ENCODE data around the gene FZR1. TPM values are rescaled to one million over a fixed set of nuclear protein-coding genes. Genes with fewer than 3 reads are reported as not detected.

Gene FZR1
- total RNA-seq, 2 donors from 2014 or later, result 39.7 to 47.2 TPM

Other genes starting within 250 kb of the FZR1 start
- gene NFIC, start 139.7 kb upstream of the FZR1 start, total RNA-seq, result 10 to 100 TPM; 52.4 to 57.8 TPM
- 10 to 100 TPM; 42.0 to 45.8 TPM for gene SMIM24, start 25.8 kb upstream of the FZR1 start, total RNA-seq
- gene SMIM44, start 22.9 kb upstream of the FZR1 start, total RNA-seq, result 1 to 10 TPM; 6.0 to 6.1 TPM
- gene DOHH, start 5.6 kb upstream of the FZR1 start, total RNA-seq, result 10 to 100 TPM in 1 of 2 donors, 1 to 10 TPM in 1; 8.8 to 13.6 TPM
- gene TEKTIP1, start 32.9 kb downstream of the FZR1 start, total RNA-seq, result 1 to 10 TPM; 2.2 to 3.5 TPM
- 10 to 100 TPM; 31.0 to 41.1 TPM for gene MFSD12, start 51.3 kb downstream of the FZR1 start, total RNA-seq
- gene HMG20B, start 66.6 kb downstream of the FZR1 start, total RNA-seq, result 10 to 100 TPM; 85.6 to 88.2 TPM
- under 1 TPM; 0.24 to 0.64 TPM for gene GIPC3, start 79.2 kb downstream of the FZR1 start, total RNA-seq
- gene TBXA2R, start 100.6 kb downstream of the FZR1 start, total RNA-seq, result 1 to 10 TPM in 1 of 2 donors, under 1 TPM in 1; 0.64 to 1.0 TPM
- 10 to 100 TPM; 16.9 to 20.0 TPM for gene CACTIN, start 120.5 kb downstream of the FZR1 start, total RNA-seq
- gene PIP5K1C, start 194.2 kb downstream of the FZR1 start, total RNA-seq, result 10 to 100 TPM; 25.1 to 33.1 TPM
- gene TJP3, start 202.1 kb downstream of the FZR1 start, total RNA-seq, result 100 to 1,000 TPM; 297 to 343 TPM